GM12865 (cell line): ENCODE measurements around the gene HERC2.

Experiments used
- DNase-seq: peaks from one replicate; pipeline ENCODE4 v3.0.0; 2010; ENCODE audit warnings: low read depth
- H3K4me3 ChIP-seq: 2 replicates; pipeline ENCODE4 v1.5.1; 2011; ENCODE audit warnings: mild to moderate bottlenecking, low read depth, low read length, control low read depth
- CTCF ChIP-seq: IDR thresholded peaks from 2 replicates; pipeline ENCODE4 v1.5.1; 2011; ENCODE audit warnings: low read length, control low read depth, low read depth, inconsistent platforms; ENCODE audit not compliant: insufficient read depth; ENCODE audit errors: missing control alignments

HERC2 gene

GRCh38 chr15:28104326-28104725 is 217.7 kb downstream of the HERC2 start:
- no peak for DNase-seq
- no peak overlapping the region for H3K4me3 ChIP-seq
- TF ChIP-seq CTCF = no peak

- no peak for TF ChIP-seq CTCF
- no peak for DNase-seq
- no peak overlapping the region for H3K4me3 ChIP-seq
Observed at GRCh38 chr15:28103831-28104230, 218.1 kb downstream of the HERC2 start.

- no peak overlapping the region for H3K4me3 ChIP-seq
- DNase-seq = no peak
- TF ChIP-seq CTCF = no peak
Observed at GRCh38 chr15:28101983-28102441, 220.0 kb downstream of the HERC2 start.

- no peak for DNase-seq
- H3K4me3 ChIP-seq = no peak overlapping the region
- no peak for TF ChIP-seq CTCF
Observed at GRCh38 chr15:28101201-28101600, 220.8 kb downstream of the HERC2 start.

GRCh38 chr15:28100516-28101195 is 221.3 kb downstream of the HERC2 start:
- no peak overlapping the region for H3K4me3 ChIP-seq
- TF ChIP-seq CTCF = no peak
- DNase-seq = no peak

- no peak for DNase-seq
- H3K4me3 ChIP-seq = no peak overlapping the region
- no peak for TF ChIP-seq CTCF
Observed at GRCh38 chr15:28099555-28100140, 222.3 kb downstream of the HERC2 start.
